Activated naive CD4-positive, alpha-beta T cell treated with anti-CD3 and anti-CD28 coated beads for 36 hours (primary cell): Measurements from ENCODE around the gene GALNT18. TPM values are rescaled to one million over a fixed set of nuclear protein-coding genes. Genes with fewer than 3 reads are reported as not detected.

Source experiments
- CTCF ChIA-PET: fragments of 350-600 bp; sonication (Branson Sonifier 250); formaldehyde crosslinking; loops from one replicate; lab custom pipeline; 2021; ENCODE audit warnings: antibody characterized with exemption; lab: Charles Lee
- DNase-seq: peaks from one replicate; pipeline ENCODE4 v3.0.0-alpha.2; 2020
- H3K27ac Mint-ChIP-seq: one replicate; pipeline ENCODE4 v1.8.0; 2021; ENCODE audit warnings: mild to moderate bottlenecking, mixed read lengths
- H3K27me3 Mint-ChIP-seq: one replicate; pipeline ENCODE4 v1.8.0; 2021; ENCODE audit warnings: low read depth, mixed read lengths
- H3K36me3 Mint-ChIP-seq: one replicate; pipeline ENCODE4 v1.8.0; 2021; ENCODE audit warnings: low read depth, mixed read lengths
- H3K4me1 Mint-ChIP-seq: one replicate; pipeline ENCODE4 v1.8.0; 2021; ENCODE audit warnings: low read depth, mixed read lengths
- H3K4me3 Mint-ChIP-seq: one replicate; pipeline ENCODE4 v1.8.0; 2021; ENCODE audit warnings: mild to moderate bottlenecking, moderate library complexity, mixed read lengths
- H3K9me3 Mint-ChIP-seq: one replicate; pipeline ENCODE4 v1.8.0; 2021; ENCODE audit warnings: mixed read lengths
- intact Hi-C: fragments of 100-400 bp; cut with micrococcal nuclease; formaldehyde crosslinking; loops from one replicate; pipeline ENCODE4 v1.15.1; 2023
- total RNA-seq, 2 experiments: library from RNA; stranded (reverse); gene quantifications; one replicate each; pipeline ENCODE4 v1.2.3, GENCODE V29; 2021

GALNT18 gene
- total RNA-seq, 2 experiments from 2014 or later, result 4.3 to 4.7 TPM

- Mint-ChIP-seq H3K27me3 (peaks cover 5% of the 10 kb centered on the region), H3K9me3 (no peaks in the 10 kb centered on the region), H3K36me3 (no peaks in the 10 kb centered on the region), H3K4me1 (no peaks in the 10 kb centered on the region), H3K4me3 (no peak overlapping the region), H3K27ac (no peak overlapping the region)
- CTCF ChIA-PET, result no interaction called here
- intact Hi-C loops, result no loop called here
- no peak for DNase-seq
Measured at GRCh38 chr11:11335043-11335442, 286.8 kb downstream of the GALNT18 start.

- no peak overlapping the region for H3K27ac Mint-ChIP-seq
- no peak overlapping the region for H3K4me3 Mint-ChIP-seq
- intact Hi-C loops, result no loop called here
- H3K27me3 Mint-ChIP-seq, result peaks cover 5% of the 10 kb centered on the region
- CTCF ChIA-PET, result no interaction called here
- no peak for DNase-seq
- no peaks in the 10 kb centered on the region for H3K4me1 Mint-ChIP-seq
- no peaks in the 10 kb centered on the region for H3K36me3 Mint-ChIP-seq
- no peaks in the 10 kb centered on the region for H3K9me3 Mint-ChIP-seq
Measured at GRCh38 chr11:11334607-11335006, 287.2 kb downstream of the GALNT18 start.

DNA sequence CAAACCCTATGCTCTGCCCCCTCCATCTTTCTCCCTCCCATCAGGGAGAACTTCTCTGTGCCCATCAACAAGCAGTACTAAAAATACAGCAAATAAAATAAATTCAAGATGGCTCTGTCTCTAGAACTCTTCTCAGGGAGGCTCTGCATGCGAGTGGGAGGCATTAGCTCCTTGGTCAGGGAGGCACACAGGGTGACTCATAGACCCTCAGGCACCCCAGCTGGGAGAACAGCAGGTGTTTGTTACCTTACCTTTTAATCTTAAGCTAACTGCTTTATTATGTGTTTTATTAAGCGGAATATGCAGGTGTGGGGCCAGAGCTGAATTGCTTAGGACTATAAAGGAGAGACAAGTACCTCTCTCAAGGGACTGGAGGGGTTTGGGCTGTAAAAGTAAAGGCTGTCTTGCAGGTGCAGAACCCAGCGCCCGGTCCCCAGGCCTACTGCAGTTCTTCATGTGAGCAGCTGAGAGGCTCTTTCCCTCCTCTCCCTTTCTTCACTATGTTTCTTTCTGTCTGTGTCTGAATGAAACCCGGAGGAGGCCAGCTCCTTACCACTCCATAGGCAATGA is 289.6 kb downstream of the GALNT18 start:
- H3K27me3 Mint-ChIP-seq, result peaks cover 2% of the 10 kb centered on the region
- no peak for DNase-seq
- CTCF ChIA-PET, result no interaction called here
- intact Hi-C loops, result no loop called here
- no peak overlapping the region for H3K27ac Mint-ChIP-seq
- no peaks in the 10 kb centered on the region for H3K36me3 Mint-ChIP-seq
- H3K4me1 Mint-ChIP-seq, result no peaks in the 10 kb centered on the region
- no peak overlapping the region for H3K4me3 Mint-ChIP-seq
- H3K9me3 Mint-ChIP-seq, result no peaks in the 10 kb centered on the region

- H3K27ac Mint-ChIP-seq, result no peak overlapping the region
- H3K27me3 Mint-ChIP-seq, result peaks cover 2% of the 10 kb centered on the region
- intact Hi-C loops, result no loop called here
- no peak for DNase-seq
- H3K9me3 Mint-ChIP-seq, result no peaks in the 10 kb centered on the region
- H3K36me3 Mint-ChIP-seq, result no peaks in the 10 kb centered on the region
- CTCF ChIA-PET, result no interaction called here
- H3K4me1 Mint-ChIP-seq, result no peaks in the 10 kb centered on the region
- no peak overlapping the region for H3K4me3 Mint-ChIP-seq
Measured at GRCh38 chr11:11329062-11329806, 292.6 kb downstream of the GALNT18 start.

DNA sequence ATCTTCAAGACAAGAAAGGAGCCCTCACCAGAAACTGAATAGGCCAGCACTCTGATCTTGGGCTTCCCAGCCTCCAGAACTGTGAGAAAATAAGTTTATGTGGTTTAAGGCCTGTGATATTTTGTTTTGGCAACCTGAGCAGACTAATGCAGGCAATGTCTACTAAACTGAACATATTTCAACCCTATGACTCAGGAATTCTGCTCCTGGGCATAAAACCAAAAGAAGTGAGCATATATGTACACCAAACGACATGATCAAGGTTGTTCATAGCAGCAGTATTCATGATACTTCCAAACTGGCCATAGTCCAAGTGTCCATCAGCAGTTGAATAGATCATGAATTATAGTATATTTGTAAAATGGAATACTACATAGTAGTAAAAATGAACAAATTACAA is 297.7 kb downstream of the GALNT18 start:
- Mint-ChIP-seq H3K4me1 (no peaks in the 10 kb centered on the region), H3K27me3 (no peaks in the 10 kb centered on the region), H3K36me3 (no peaks in the 10 kb centered on the region), H3K27ac (no peak overlapping the region), H3K9me3 (peaks cover 4% of the 10 kb centered on the region), H3K4me3 (no peak overlapping the region)
- CTCF ChIA-PET, result interaction anchor here (0.7 kb wide), 1 partner anchor 57 kb away, joined by 4 read pairs; no protein-coding TSS in a partner anchor
- intact Hi-C loops, result no loop called here
- no peak for DNase-seq

GRCh38 chr11:11322101-11322500 is 299.7 kb downstream of the GALNT18 start:
- CTCF ChIA-PET, result no interaction called here
- Mint-ChIP-seq H3K4me3 (no peak overlapping the region), H3K27me3 (no peaks in the 10 kb centered on the region), H3K9me3 (peaks cover 4% of the 10 kb centered on the region), H3K27ac (no peak overlapping the region), H3K36me3 (no peaks in the 10 kb centered on the region), H3K4me1 (no peaks in the 10 kb centered on the region)
- intact Hi-C loops, result no loop called here
- no peak for DNase-seq

- Mint-ChIP-seq H3K9me3 (peaks cover 4% of the 10 kb centered on the region), H3K4me3 (no peak overlapping the region), H3K4me1 (no peaks in the 10 kb centered on the region), H3K27ac (no peak overlapping the region), H3K27me3 (no peaks in the 10 kb centered on the region), H3K36me3 (no peaks in the 10 kb centered on the region)
- intact Hi-C loops, result no loop called here
- DNase-seq, result no peak
- CTCF ChIA-PET, result no interaction called here
Measured at GRCh38 chr11:11320825-11321224, 301.0 kb downstream of the GALNT18 start.

- DNase-seq, result no peak
- intact Hi-C loops, result no loop called here
- no peaks in the 10 kb centered on the region for H3K27me3 Mint-ChIP-seq
- no peak overlapping the region for H3K27ac Mint-ChIP-seq
- H3K4me1 Mint-ChIP-seq, result no peaks in the 10 kb centered on the region
- no peak overlapping the region for H3K4me3 Mint-ChIP-seq
- no peaks in the 10 kb centered on the region for H3K36me3 Mint-ChIP-seq
- H3K9me3 Mint-ChIP-seq, result peaks cover 4% of the 10 kb centered on the region
- CTCF ChIA-PET, result no interaction called here
Measured at GRCh38 chr11:11318961-11319360, 302.8 kb downstream of the GALNT18 start.

DNA sequence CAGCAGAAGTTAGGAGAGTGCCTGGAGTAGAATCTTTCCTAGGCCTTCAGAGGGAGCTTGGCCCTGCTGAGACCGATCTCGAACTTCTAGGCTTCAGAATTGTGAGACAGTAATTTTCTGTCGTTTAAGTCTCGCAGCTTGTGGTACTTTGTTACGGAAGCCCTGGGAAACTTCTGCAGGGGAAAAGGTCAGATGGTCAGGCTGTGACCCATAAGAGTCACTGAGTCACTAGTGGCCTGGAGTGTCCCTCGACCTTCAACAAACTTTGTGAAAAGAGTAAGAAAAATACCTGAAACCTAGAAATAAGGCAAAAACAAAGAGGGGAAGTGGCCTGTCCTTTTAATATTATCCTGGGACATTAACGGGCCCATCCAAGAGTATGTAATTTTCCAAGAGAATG is 303.3 kb downstream of the GALNT18 start:
- Mint-ChIP-seq H3K27me3 (no peaks in the 10 kb centered on the region), H3K9me3 (peaks cover 4% of the 10 kb centered on the region), H3K4me3 (no peak overlapping the region), H3K4me1 (no peaks in the 10 kb centered on the region), H3K27ac (no peak overlapping the region), H3K36me3 (no peaks in the 10 kb centered on the region)
- DNase-seq, result no peak
- CTCF ChIA-PET, result no interaction called here
- intact Hi-C loops, result no loop called here

GRCh38 chr11:11316651-11317230 is 305.1 kb downstream of the GALNT18 start:
- CTCF ChIA-PET, result no interaction called here
- no peaks in the 10 kb centered on the region for H3K4me1 Mint-ChIP-seq

GRCh38 chr11:11313902-11314692 is 307.7 kb downstream of the GALNT18 start:
- peaks cover 6% of the 10 kb centered on the region for H3K4me1 Mint-ChIP-seq
- DNase-seq, result no peak
- no peaks in the 10 kb centered on the region for H3K9me3 Mint-ChIP-seq
- H3K27ac Mint-ChIP-seq, result no peak overlapping the region
- CTCF ChIA-PET, result interaction anchor here (1.2 kb wide), 1 partner anchor 10 kb away, joined by 3 read pairs; no protein-coding TSS in a partner anchor
- intact Hi-C loops, result no loop called here
- H3K36me3 Mint-ChIP-seq, result no peaks in the 10 kb centered on the region
- no peaks in the 10 kb centered on the region for H3K27me3 Mint-ChIP-seq
- no peak overlapping the region for H3K4me3 Mint-ChIP-seq

More at GRCh38 chr11:11316651-11317230, 305.1 kb downstream of the GALNT18 start:
- Mint-ChIP-seq H3K27ac (no peak overlapping the region), H3K36me3 (no peaks in the 10 kb centered on the region), H3K27me3 (no peaks in the 10 kb centered on the region), H3K4me3 (no peak overlapping the region), H3K9me3 (no peaks in the 10 kb centered on the region)
- no peak for DNase-seq
- intact Hi-C loops, result no loop called here

GRCh38 chr11:11313426-11313825 is 308.4 kb downstream of the GALNT18 start:
- DNase-seq, result no peak
- Mint-ChIP-seq H3K27ac (no peak overlapping the region), H3K9me3 (no peaks in the 10 kb centered on the region), H3K4me3 (no peak overlapping the region), H3K36me3 (no peaks in the 10 kb centered on the region), H3K4me1 (peaks cover 6% of the 10 kb centered on the region), H3K27me3 (no peaks in the 10 kb centered on the region)
- intact Hi-C loops, result no loop called here
- CTCF ChIA-PET, result interaction anchor here (1.2 kb wide), 1 partner anchor 9 kb away, joined by 3 read pairs; no protein-coding TSS in a partner anchor
